Upper lobe of right lung (tissue), 1 donor: ENCODE measurements around the gene GALM. TPM values are rescaled to one million over a fixed set of nuclear protein-coding genes. Genes with fewer than 3 reads are reported as not detected.

Experiments used
- ATAC-seq: fragments of 200-7000 bp; cut with Tn5 transposase; one replicate; pipeline ENCODE4 v1.9.1; 2020; ENCODE audit warnings: mild to moderate bottlenecking, moderate library complexity
- DNase-seq: peaks from one replicate; pipeline ENCODE4 v3.0.0-alpha.2; 2020
- H3K27ac ChIP-seq: fragments of 200-600 bp; one replicate; pipeline ENCODE4 v1.8.0; 2022
- H3K27me3 ChIP-seq: fragments of 200-600 bp; one replicate; pipeline ENCODE4 v1.8.0; 2022; ENCODE audit warnings: mild to moderate bottlenecking
- H3K36me3 ChIP-seq: fragments of 200-600 bp; one replicate; pipeline ENCODE4 v1.8.0; 2022
- H3K4me1 ChIP-seq: fragments of 200-600 bp; one replicate; pipeline ENCODE4 v1.8.0; 2022
- H3K4me3 ChIP-seq: fragments of 200-600 bp; one replicate; pipeline ENCODE4 v1.8.0; 2022; ENCODE audit warnings: mild to moderate bottlenecking
- H3K9me3 ChIP-seq: fragments of 200-600 bp; one replicate; pipeline ENCODE4 v1.8.0; 2022
- CTCF ChIP-seq: fragments of 200-600 bp; IDR thresholded peaks from one replicate; pipeline ENCODE4 v1.8.0; 2022; ENCODE audit warnings: antibody characterized with exemption
- intact Hi-C: fragments of 100-400 bp; cut with DNase I; formaldehyde crosslinking; loops from one replicate; pipeline ENCODE4 v1.11.0; 2022
- total RNA-seq: library from RNA; stranded (reverse); fragmentation: NEBNext Ultra II Directional; extraction: Animal tissue kit (Norgen Biotek cat#: 25700); gene quantifications from one replicate; pipeline ENCODE4 v1.2.1, GENCODE V29; 2021
- donor health status: DM: no; HTN: yes; CAD: no; lungs with severe emphysema.

The GALM gene
- total RNA-seq, 1 donor from 2014 or later, result 14.7 TPM

- Histone ChIP-seq H3K9me3 (no peaks in the 10 kb centered on the region), H3K27me3 (no peaks in the 10 kb centered on the region), H3K4me3 (no peak overlapping the region), H3K4me1 (peaks cover 31% of the 10 kb centered on the region), H3K27ac (peak overlapping the region; percentile 21), H3K36me3 (peaks cover 41% of the 10 kb centered on the region)
- intact Hi-C loops, result no loop called here
- ATAC-seq (peak; percentile 32), DNase-seq (no peak)
- TF ChIP-seq CTCF, result peak; percentile 64
Measured at GRCh38 chr2:38740851-38741731, 75.2 kb downstream of the GALM start.

- intact Hi-C loops, result no loop called here
Measured at GRCh38 chr2:38742797-38743559, 77.1 kb downstream of the GALM start.

GRCh38 chr2:38743672-38744398 is 77.9 kb downstream of the GALM start:
- DNase-seq (no peak), ATAC-seq (no peak)
- Histone ChIP-seq H3K4me3 (no peak overlapping the region), H3K9me3 (no peaks in the 10 kb centered on the region), H3K27me3 (no peaks in the 10 kb centered on the region), H3K36me3 (peaks cover 69% of the 10 kb centered on the region), H3K4me1 (peaks cover 39% of the 10 kb centered on the region), H3K27ac (no peak overlapping the region)
- TF ChIP-seq CTCF, result no peak
- intact Hi-C loops, result no loop called here

More at GRCh38 chr2:38742797-38743559, 77.1 kb downstream of the GALM start:
- DNase-seq, result no peak
- no peak for TF ChIP-seq CTCF
- peaks cover 60% of the 10 kb centered on the region for H3K36me3 ChIP-seq
- H3K27ac ChIP-seq, result no peak overlapping the region
- H3K4me1 ChIP-seq, result peaks cover 31% of the 10 kb centered on the region
- no peaks in the 10 kb centered on the region for H3K27me3 ChIP-seq
- ATAC-seq, result no peak
- H3K4me3 ChIP-seq, result no peak overlapping the region
- no peaks in the 10 kb centered on the region for H3K9me3 ChIP-seq

GRCh38 chr2:38744399-38744780 is 78.5 kb downstream of the GALM start:
- Histone ChIP-seq H3K36me3 (peaks cover 74% of the 10 kb centered on the region), H3K9me3 (no peaks in the 10 kb centered on the region), H3K4me1 (peaks cover 44% of the 10 kb centered on the region), H3K4me3 (no peak overlapping the region), H3K27ac (no peak overlapping the region), H3K27me3 (no peaks in the 10 kb centered on the region)
- intact Hi-C loops, result no loop called here
- ATAC-seq (no peak), DNase-seq (no peak)
- TF ChIP-seq CTCF, result no peak

GRCh38 chr2:38745267-38745666 is 79.4 kb downstream of the GALM start:
- ATAC-seq, result no peak
- TF ChIP-seq CTCF, result no peak
- intact Hi-C loops, result no loop called here
- no peak overlapping the region for H3K4me3 ChIP-seq
- H3K36me3 ChIP-seq, result peaks cover 78% of the 10 kb centered on the region
- H3K9me3 ChIP-seq, result no peaks in the 10 kb centered on the region
- peaks cover 49% of the 10 kb centered on the region for H3K4me1 ChIP-seq
- H3K27me3 ChIP-seq, result no peaks in the 10 kb centered on the region
- DNase-seq, result no peak
- no peak overlapping the region for H3K27ac ChIP-seq
